ENCODE data around the gene LIMS1.
"Not testable (repeated sequence)": the region's sequence is repeated elsewhere in the genome, so short reads cannot be mapped to it uniquely, and the experiment has no call there.

- TF ChIP-seq SIN3A (IDR thresholded peaks at IDR 0.05; ENCODE audit: low read depth); POLR2A (IDR thresholded peaks at IDR 0.05; ENCODE audit: borderline replicate concordance, extremely low read depth, insufficient read depth, insufficient read length); YY1 (IDR thresholded peaks at IDR 0.05; ENCODE audit: extremely low read depth, insufficient replicate concordance, low read depth, low read length); EZH2 (IDR thresholded peaks at IDR 0.05); ELF1 (IDR thresholded peaks at IDR 0.05; ENCODE audit: borderline replicate concordance, low read depth); POLR2AphosphoS5 (IDR thresholded peaks at IDR 0.05; ENCODE audit: low read depth, low read length): not testable (repeated sequence)
- TF ChIP-seq, protein P1, sequence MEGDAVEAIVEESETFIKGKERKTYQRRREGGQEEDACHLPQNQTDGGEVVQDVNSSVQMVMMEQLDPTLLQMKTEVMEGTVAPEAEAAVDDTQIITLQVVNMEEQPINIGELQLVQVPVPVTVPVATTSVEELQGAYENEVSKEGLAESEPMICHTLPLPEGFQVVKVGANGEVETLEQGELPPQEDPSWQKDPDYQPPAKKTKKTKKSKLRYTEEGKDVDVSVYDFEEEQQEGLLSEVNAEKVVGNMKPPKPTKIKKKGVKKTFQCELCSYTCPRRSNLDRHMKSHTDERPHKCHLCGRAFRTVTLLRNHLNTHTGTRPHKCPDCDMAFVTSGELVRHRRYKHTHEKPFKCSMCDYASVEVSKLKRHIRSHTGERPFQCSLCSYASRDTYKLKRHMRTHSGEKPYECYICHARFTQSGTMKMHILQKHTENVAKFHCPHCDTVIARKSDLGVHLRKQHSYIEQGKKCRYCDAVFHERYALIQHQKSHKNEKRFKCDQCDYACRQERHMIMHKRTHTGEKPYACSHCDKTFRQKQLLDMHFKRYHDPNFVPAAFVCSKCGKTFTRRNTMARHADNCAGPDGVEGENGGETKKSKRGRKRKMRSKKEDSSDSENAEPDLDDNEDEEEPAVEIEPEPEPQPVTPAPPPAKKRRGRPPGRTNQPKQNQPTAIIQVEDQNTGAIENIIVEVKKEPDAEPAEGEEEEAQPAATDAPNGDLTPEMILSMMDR (IDR thresholded peaks at IDR 0.05 in 2 of 3, conservative IDR thresholded peaks at IDR 0.05 in 1 of 3; ENCODE audit: borderline replicate concordance in 1 of 3, insufficient read depth in 1 of 3, low read depth in 2 of 3, low read length in 2 of 3), result not testable (repeated sequence)
- TF ChIP-seq, protein P2, sequence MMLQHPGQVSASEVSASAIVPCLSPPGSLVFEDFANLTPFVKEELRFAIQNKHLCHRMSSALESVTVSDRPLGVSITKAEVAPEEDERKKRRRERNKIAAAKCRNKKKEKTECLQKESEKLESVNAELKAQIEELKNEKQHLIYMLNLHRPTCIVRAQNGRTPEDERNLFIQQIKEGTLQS (IDR thresholded peaks at IDR 0.05), result not testable (repeated sequence)
- TF ChIP-seq, protein P3, sequence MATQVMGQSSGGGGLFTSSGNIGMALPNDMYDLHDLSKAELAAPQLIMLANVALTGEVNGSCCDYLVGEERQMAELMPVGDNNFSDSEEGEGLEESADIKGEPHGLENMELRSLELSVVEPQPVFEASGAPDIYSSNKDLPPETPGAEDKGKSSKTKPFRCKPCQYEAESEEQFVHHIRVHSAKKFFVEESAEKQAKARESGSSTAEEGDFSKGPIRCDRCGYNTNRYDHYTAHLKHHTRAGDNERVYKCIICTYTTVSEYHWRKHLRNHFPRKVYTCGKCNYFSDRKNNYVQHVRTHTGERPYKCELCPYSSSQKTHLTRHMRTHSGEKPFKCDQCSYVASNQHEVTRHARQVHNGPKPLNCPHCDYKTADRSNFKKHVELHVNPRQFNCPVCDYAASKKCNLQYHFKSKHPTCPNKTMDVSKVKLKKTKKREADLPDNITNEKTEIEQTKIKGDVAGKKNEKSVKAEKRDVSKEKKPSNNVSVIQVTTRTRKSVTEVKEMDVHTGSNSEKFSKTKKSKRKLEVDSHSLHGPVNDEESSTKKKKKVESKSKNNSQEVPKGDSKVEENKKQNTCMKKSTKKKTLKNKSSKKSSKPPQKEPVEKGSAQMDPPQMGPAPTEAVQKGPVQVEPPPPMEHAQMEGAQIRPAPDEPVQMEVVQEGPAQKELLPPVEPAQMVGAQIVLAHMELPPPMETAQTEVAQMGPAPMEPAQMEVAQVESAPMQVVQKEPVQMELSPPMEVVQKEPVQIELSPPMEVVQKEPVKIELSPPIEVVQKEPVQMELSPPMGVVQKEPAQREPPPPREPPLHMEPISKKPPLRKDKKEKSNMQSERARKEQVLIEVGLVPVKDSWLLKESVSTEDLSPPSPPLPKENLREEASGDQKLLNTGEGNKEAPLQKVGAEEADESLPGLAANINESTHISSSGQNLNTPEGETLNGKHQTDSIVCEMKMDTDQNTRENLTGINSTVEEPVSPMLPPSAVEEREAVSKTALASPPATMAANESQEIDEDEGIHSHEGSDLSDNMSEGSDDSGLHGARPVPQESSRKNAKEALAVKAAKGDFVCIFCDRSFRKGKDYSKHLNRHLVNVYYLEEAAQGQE (IDR thresholded peaks at IDR 0.05; ENCODE audit: low read depth), result not testable (repeated sequence)
Observed at GRCh38 chr2:108678198-108678651, 144.0 kb downstream of the LIMS1 start.
